PC-9 (cell line): ENCODE results near the gene CRYBG1. TPM values are rescaled to one million over a fixed set of nuclear protein-coding genes. Genes with fewer than 3 reads are reported as not detected.

Experiments
- BruUV-seq: library from RNA; stranded (reverse); fragments of 400-500 nt; replicated peaks from 2 replicates; lab custom pipeline; 2021; lab: Mats Ljungman, UMichigan
- CTCF ChIA-PET: fragments of 300-600 bp; sonication (Branson Sonifier 250); formaldehyde crosslinking; loops from one replicate; lab custom pipeline; 2022; ENCODE audit warnings: antibody characterized with exemption; lab: Charles Lee
- POLR2A ChIA-PET: fragments of 300-600 bp; sonication (Branson Sonifier 250); formaldehyde crosslinking; loops from one replicate; lab custom pipeline; 2022; ENCODE audit warnings: antibody characterized with exemption; ENCODE audit not compliant: unreplicated experiment; lab: Charles Lee
- DNase-seq, 2 experiments: peaks; one replicate each; pipeline versions ENCODE4 v3.0.0 to v3.0.0-alpha.2; 2015 to 2022; ENCODE audit warnings: mixed read lengths in 1 of 2
- H2AFZ ChIP-seq: fragments of 200-600 bp; sonication (generic); 2 replicates; pipeline ENCODE4 v1.8.1; 2017; ENCODE audit warnings: antibody characterized with exemption
- H3F3A ChIP-seq: fragments of 200-600 bp; sonication (generic); 2 replicates; pipeline ENCODE4 v1.8.1; 2017; ENCODE audit warnings: antibody characterized with exemption, mild to moderate bottlenecking, low read depth; ENCODE audit not compliant: insufficient read depth
- H3K27ac ChIP-seq: fragments of 200-600 bp; sonication (generic); 2 replicates; pipeline ENCODE4 v1.6.1; 2016; ENCODE audit warnings: mixed run types
- H3K27me3 ChIP-seq: fragments of 200-600 bp; sonication (generic); 2 replicates; pipeline ENCODE4 v1.6.1; 2016; ENCODE audit warnings: low read depth, mixed run types; ENCODE audit not compliant: insufficient read depth
- H3K36me3 ChIP-seq: fragments of 200-600 bp; sonication (generic); 2 replicates; pipeline ENCODE4 v1.6.1; 2016; ENCODE audit warnings: low read depth, mixed run types
- H3K4me1 ChIP-seq: fragments of 200-600 bp; sonication (generic); replicated peaks from 2 replicates; pipeline ENCODE4 v1.6.1; 2016; ENCODE audit warnings: mixed run types; ENCODE audit not compliant: insufficient read depth
- H3K4me2 ChIP-seq: fragments of 200-600 bp; sonication (generic); 2 replicates; pipeline ENCODE4 v1.6.1; 2017; ENCODE audit warnings: mixed run types
- H3K4me3 ChIP-seq: fragments of 200-600 bp; sonication (generic); 2 replicates; pipeline ENCODE4 v1.6.1; 2016; ENCODE audit warnings: mixed run types
- H3K79me2 ChIP-seq: fragments of 200-600 bp; sonication (generic); 2 replicates; pipeline ENCODE4 v1.6.1; 2017; ENCODE audit warnings: low read depth, mixed run types
- H3K9me2 ChIP-seq: fragments of 200-600 bp; sonication (generic); 2 replicates; pipeline ENCODE4 v1.8.1; 2017; ENCODE audit warnings: mild to moderate bottlenecking; ENCODE audit not compliant: insufficient read depth
- H3K9me3 ChIP-seq: fragments of 200-600 bp; sonication (generic); 2 replicates; pipeline ENCODE4 v1.8.1; 2016; ENCODE audit warnings: low read depth; ENCODE audit not compliant: insufficient read depth
- H4K20me1 ChIP-seq: fragments of 200-600 bp; sonication (generic); 2 replicates; pipeline ENCODE4 v1.8.1; 2017; ENCODE audit not compliant: insufficient read depth
- EZH2 ChIP-seq: fragments of 200-600 bp; sonication (generic); IDR thresholded peaks from 2 replicates; pipeline ENCODE4 v1.8.0; 2017; ENCODE audit warnings: antibody characterized with exemption, low read depth
- intact Hi-C: fragments of 100-400 bp; cut with micrococcal nuclease; formaldehyde crosslinking; loops from one replicate; pipeline ENCODE4 v1.10.0; 2022; ENCODE audit not compliant: unreplicated experiment
- total RNA-seq: library from RNA; stranded (reverse); gene quantifications from 2 replicates; pipeline ENCODE4 v1.2.3, GENCODE V29; 2021
- TF ChIP-seq, protein P1 (sequence below): fragments of 200-600 bp; sonication (generic); conservative IDR thresholded peaks from 2 replicates; pipeline ENCODE4 v1.6.1; 2017; ENCODE audit warnings: mixed run types, antibody characterized with exemption, mild to moderate bottlenecking, moderate library complexity

The CRYBG1 gene
- total RNA-seq, 1 experiment from 2014 or later: 49.3 TPM

- H3K27ac ChIP-seq: no peak overlapping the region
- H2AFZ ChIP-seq: no peak overlapping the region
- H3K4me2 ChIP-seq: no peak overlapping the region
- ChIA-PET CTCF (no interaction called here), POLR2A (no interaction called here)
- H3K4me3 ChIP-seq: no peak overlapping the region
- peaks cover 23% of the 10 kb centered on the region for H3K36me3 ChIP-seq
- no peaks in the 10 kb centered on the region for H3K27me3 ChIP-seq
- no peaks in the 10 kb centered on the region; the same call in 1 of the 2 replicates for H3K9me3 ChIP-seq
- H3K4me1 ChIP-seq: peaks cover 15% of the 10 kb centered on the region; the same call in 1 of the 2 replicates
- TF ChIP-seq, protein P1, sequence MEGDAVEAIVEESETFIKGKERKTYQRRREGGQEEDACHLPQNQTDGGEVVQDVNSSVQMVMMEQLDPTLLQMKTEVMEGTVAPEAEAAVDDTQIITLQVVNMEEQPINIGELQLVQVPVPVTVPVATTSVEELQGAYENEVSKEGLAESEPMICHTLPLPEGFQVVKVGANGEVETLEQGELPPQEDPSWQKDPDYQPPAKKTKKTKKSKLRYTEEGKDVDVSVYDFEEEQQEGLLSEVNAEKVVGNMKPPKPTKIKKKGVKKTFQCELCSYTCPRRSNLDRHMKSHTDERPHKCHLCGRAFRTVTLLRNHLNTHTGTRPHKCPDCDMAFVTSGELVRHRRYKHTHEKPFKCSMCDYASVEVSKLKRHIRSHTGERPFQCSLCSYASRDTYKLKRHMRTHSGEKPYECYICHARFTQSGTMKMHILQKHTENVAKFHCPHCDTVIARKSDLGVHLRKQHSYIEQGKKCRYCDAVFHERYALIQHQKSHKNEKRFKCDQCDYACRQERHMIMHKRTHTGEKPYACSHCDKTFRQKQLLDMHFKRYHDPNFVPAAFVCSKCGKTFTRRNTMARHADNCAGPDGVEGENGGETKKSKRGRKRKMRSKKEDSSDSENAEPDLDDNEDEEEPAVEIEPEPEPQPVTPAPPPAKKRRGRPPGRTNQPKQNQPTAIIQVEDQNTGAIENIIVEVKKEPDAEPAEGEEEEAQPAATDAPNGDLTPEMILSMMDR: no peak
- TF ChIP-seq EZH2: no peak
- no peaks in the 10 kb centered on the region; the same call in 1 of the 2 replicates for H3K79me2 ChIP-seq
- BruUV-seq: no TSS peak
- 0 out of 2 replicates have a peak, but pooled peaks cover 8% of the 10 kb centered on the region for H3K9me2 ChIP-seq
- H4K20me1 ChIP-seq: no peaks in the 10 kb centered on the region
- intact Hi-C loops: no loop called here
- DNase-seq: peak in 1 of 2 experiments; percentile 36
- peaks cover 7% of the 10 kb centered on the region for H3F3A ChIP-seq
Measured at GRCh38 chr6:106534004-106534403, 173.5 kb downstream of the CRYBG1 start.

DNA sequence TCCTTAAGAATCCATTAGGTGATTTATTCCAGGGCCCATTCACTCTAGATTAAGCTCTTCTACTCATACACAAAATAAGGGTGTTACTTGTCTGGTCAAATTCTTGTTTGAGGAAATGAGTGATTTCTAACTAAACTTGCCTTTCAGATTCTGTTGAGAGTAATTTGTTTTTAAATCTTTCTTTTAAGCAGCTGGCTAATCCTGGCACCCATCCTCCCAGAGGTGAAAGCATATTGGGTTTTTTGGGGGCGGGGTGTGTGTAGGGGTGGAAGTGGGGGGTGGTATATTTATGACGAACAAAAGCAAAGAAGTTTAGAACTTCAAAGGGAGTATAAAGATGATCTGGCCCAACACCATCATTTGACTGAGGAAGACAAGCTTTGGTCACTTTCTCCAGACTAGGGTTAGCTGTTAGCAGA lies 174.1 kb downstream of the CRYBG1 start:
- Histone ChIP-seq H3K27me3 (no peaks in the 10 kb centered on the region), H3K79me2 (no peaks in the 10 kb centered on the region), H3F3A (peaks cover 6% of the 10 kb centered on the region; the same call in 1 of the 2 replicates), H2AFZ (no peak overlapping the region), H3K9me2 (0 out of 2 replicates have a peak, but pooled peaks cover 6% of the 10 kb centered on the region), H3K36me3 (peaks cover 17% of the 10 kb centered on the region), H3K4me3 (no peak overlapping the region), H3K4me1 (peaks cover 10% of the 10 kb centered on the region; the same call in 1 of the 2 replicates), H3K4me2 (no peak overlapping the region), H3K9me3 (no peaks in the 10 kb centered on the region; the same call in 1 of the 2 replicates), H4K20me1 (no peaks in the 10 kb centered on the region), H3K27ac (no peak overlapping the region)
- CTCF ChIA-PET: no interaction called here
- intact Hi-C loops: no loop called here
- POLR2A ChIA-PET: no interaction called here
- no peak for DNase-seq
- TF ChIP-seq, protein P1: no peak
- no peak for TF ChIP-seq EZH2
- BruUV-seq: no TSS peak

DNA sequence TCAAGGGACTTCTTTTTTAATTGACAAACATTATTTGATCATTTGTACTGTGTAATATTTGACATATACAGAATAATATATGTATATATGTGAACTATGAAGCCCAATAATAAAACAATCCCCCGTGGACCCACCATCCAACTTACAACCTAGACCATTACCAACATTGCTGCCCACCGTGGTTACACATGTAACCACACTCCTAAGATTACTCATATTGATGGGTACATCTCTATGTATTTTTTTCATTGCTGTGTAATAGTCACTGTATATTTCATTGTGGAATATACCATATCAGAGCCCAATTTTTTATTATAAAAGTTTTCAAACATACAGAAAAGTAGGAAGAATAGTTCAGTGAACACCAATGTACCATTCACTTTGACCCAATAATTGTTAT lies 174.5 kb downstream of the CRYBG1 start:
- no TSS peak for BruUV-seq
- H3K27me3 ChIP-seq: no peaks in the 10 kb centered on the region
- H3K36me3 ChIP-seq: peaks cover 13% of the 10 kb centered on the region
- no peak overlapping the region for H3K27ac ChIP-seq
- no peaks in the 10 kb centered on the region; the same call in 1 of the 2 replicates for H3K9me3 ChIP-seq
- H3K4me2 ChIP-seq: no peak overlapping the region
- no peak overlapping the region for H2AFZ ChIP-seq
- peaks cover 11% of the 10 kb centered on the region for H3K4me1 ChIP-seq
- ChIA-PET POLR2A (no interaction called here), CTCF (no interaction called here)
- H3K9me2 ChIP-seq: 0 out of 2 replicates have a peak, but pooled peaks cover 1% of the 10 kb centered on the region
- H3K79me2 ChIP-seq: no peaks in the 10 kb centered on the region
- H3F3A ChIP-seq: peaks cover 6% of the 10 kb centered on the region; the same call in 1 of the 2 replicates
- intact Hi-C loops: no loop called here
- no peak overlapping the region for H3K4me3 ChIP-seq
- H4K20me1 ChIP-seq: no peaks in the 10 kb centered on the region
- no peak for DNase-seq
- TF ChIP-seq, protein P1: no peak
- no peak for TF ChIP-seq EZH2
